HCT116 (cell line): ENCODE data around the gene FMN2. TPM values are rescaled to one million over a fixed set of nuclear protein-coding genes. Genes with fewer than 3 reads are reported as not detected.

ENCODE experiments used
- ATAC-seq: fragments of 200-7000 bp; cut with Tn5 transposase; 2 replicates; pipeline ENCODE4 v1.9.1; 2020; ENCODE audit warnings: mild to moderate bottlenecking, moderate library complexity
- BruUV-seq: library from RNA; stranded (reverse); fragments of 400-500 nt; replicated peaks from 2 replicates; lab custom pipeline; 2021; lab: Mats Ljungman, UMichigan
- CTCF ChIA-PET: fragments of 300-600 bp; sonication (Branson Sonifier 250); formaldehyde crosslinking; loops from one replicate; lab custom pipeline; 2021; ENCODE audit warnings: antibody characterized with exemption; lab: Charles Lee
- POLR2A ChIA-PET: fragments of 300-600, 350-600 bp; sonication (Branson Sonifier 250); formaldehyde crosslinking; loops from one replicate; lab custom pipeline; 2021; ENCODE audit warnings: antibody characterized with exemption; lab: Charles Lee
- RAD21 ChIA-PET, 2 experiments: fragments of 300-600 bp; sonication (Branson Sonifier 250); formaldehyde crosslinking; loops; one replicate each; lab custom pipeline; 2023; ENCODE audit warnings: low total read pairs in 2 of 2; ENCODE audit not compliant: uncharacterized antibody in 2 of 2, unreplicated experiment in 2 of 2, low non-redundant PET in 1 of 2; lab: Charles Lee
- DNase-seq: peaks from one replicate; pipeline ENCODE4 v3.0.0-alpha.2; 2010; ENCODE audit warnings: low read depth, low spot score
- H2AFZ ChIP-seq: fragments of 200-600 bp; shearing (Covaris generic), sonication (generic); 2 replicates; pipeline ENCODE4 v1.6.1; 2017; ENCODE audit warnings: low read depth, mixed run types, mixed read lengths, antibody characterized with exemption, low read length; ENCODE audit not compliant: poor library complexity, severe bottlenecking
- H3K27ac ChIP-seq: 2 replicates; pipeline ENCODE4 v1.5.1; 2012; ENCODE audit warnings: low read depth, low read length
- H3K27me3 ChIP-seq: fragments of 200-600 bp; sonication (generic); 2 replicates; pipeline ENCODE4 v1.6.1; 2016; ENCODE audit warnings: mixed run types, low read length, mixed read lengths; ENCODE audit not compliant: insufficient read depth
- H3K36me3 ChIP-seq, 2 experiments: fragments of 200-500 bp in 1 of 2; fragments of 200-600 bp in 1 of 2; sonication (Bioruptor generic) in 1 of 2; sonication (generic) in 1 of 2; 2 replicates each; pipeline versions ENCODE4 v1.5.1 to v1.6.1; 2014 to 2016; ENCODE audit warnings: low read length in 2 of 2, inconsistent platforms in 1 of 2, mixed read lengths in 1 of 2, mixed run types in 1 of 2; ENCODE audit not compliant: insufficient read depth in 2 of 2, control insufficient read depth in 1 of 2
- H3K4me1 ChIP-seq, 2 experiments: fragments of 200-600 bp in 1 of 2; sonication (generic) in 1 of 2; 2 replicates each; pipeline versions ENCODE4 v1.5.1 to v1.6.1; 2012 to 2017; ENCODE audit warnings: low read length in 2 of 2, inconsistent platforms in 1 of 2, mild to moderate bottlenecking in 1 of 2, mixed read lengths in 1 of 2, mixed run types in 1 of 2, moderate library complexity in 1 of 2; ENCODE audit not compliant: insufficient read depth in 2 of 2, control insufficient read depth in 1 of 2
- H3K4me2 ChIP-seq: fragments of 200-600 bp; sonication (generic); 2 replicates; pipeline ENCODE4 v1.6.1; 2017; ENCODE audit warnings: mixed run types, low read length, mixed read lengths
- H3K4me3 ChIP-seq, 2 experiments: fragments of 200-600 bp in 1 of 2; sonication (generic) in 1 of 2; replicated peaks in 1 of 2; 2 replicates each; pipeline ENCODE4 v1.5.1; 2011 to 2016; ENCODE audit warnings: low read length in 2 of 2, control low read depth in 1 of 2, low read depth in 1 of 2, mild to moderate bottlenecking in 1 of 2, mixed read lengths in 1 of 2, mixed run types in 1 of 2
- H3K79me2 ChIP-seq: fragments of 200-600 bp; sonication (generic); 2 replicates; pipeline ENCODE4 v1.6.1; 2017; ENCODE audit warnings: mild to moderate bottlenecking, mixed run types, low read length, moderate library complexity, mixed read lengths; ENCODE audit not compliant: insufficient read depth
- H3K9ac ChIP-seq: fragments of 200-600 bp; sonication (generic); 2 replicates; pipeline ENCODE4 v1.6.1; 2016; ENCODE audit warnings: low read length, mixed read lengths
- H3K9me2 ChIP-seq: fragments of 200-600 bp; sonication (generic), shearing (Covaris generic); 2 replicates; pipeline ENCODE4 v1.6.1; 2017; ENCODE audit warnings: mixed run types, mild to moderate bottlenecking, moderate library complexity; ENCODE audit not compliant: insufficient read depth
- H3K9me3 ChIP-seq, 2 experiments: fragments of 200-500 bp in 1 of 2; fragments of 200-600 bp in 1 of 2; sonication (Bioruptor generic) in 1 of 2; sonication (generic) in 1 of 2; 2 replicates each; pipeline ENCODE4 v1.6.1; 2014 to 2017; ENCODE audit warnings: low read length in 2 of 2, mixed read lengths in 2 of 2, inconsistent platforms in 1 of 2, low read depth in 1 of 2, mild to moderate bottlenecking in 1 of 2, mixed run types in 1 of 2, moderate library complexity in 1 of 2; ENCODE audit not compliant: control insufficient read depth in 1 of 2, insufficient read depth in 1 of 2
- H4K20me1 ChIP-seq: fragments of 200-600 bp; sonication (generic), shearing (Covaris generic); 2 replicates; pipeline ENCODE4 v1.6.1; 2017; ENCODE audit warnings: mixed run types, mild to moderate bottlenecking, moderate library complexity; ENCODE audit not compliant: insufficient read depth
- CBX3 ChIP-seq: IDR thresholded peaks from 2 replicates; pipeline ENCODE4 v1.6.1; 2012; ENCODE audit warnings: low read depth
- ELF1 ChIP-seq: IDR thresholded peaks from 2 replicates; pipeline ENCODE4 v1.6.1; 2012; ENCODE audit warnings: low read depth, borderline replicate concordance
- POLR2A ChIP-seq: IDR thresholded peaks from 2 replicates; pipeline ENCODE4 v1.7.0; 2011; ENCODE audit warnings: borderline replicate concordance; ENCODE audit not compliant: insufficient read depth, insufficient read length; ENCODE audit errors: extremely low read depth
- POLR2AphosphoS5 ChIP-seq: IDR thresholded peaks from 2 replicates; pipeline ENCODE4 v1.6.1; 2011; ENCODE audit warnings: mild to moderate bottlenecking, low read depth, low read length, moderate library complexity
- RAD21 ChIP-seq: IDR thresholded peaks from 2 replicates; pipeline ENCODE4 v1.6.1; 2012; ENCODE audit warnings: low read depth, mild to moderate bottlenecking
- SRF ChIP-seq: IDR thresholded peaks from 2 replicates; pipeline ENCODE4 v1.6.1; 2012; ENCODE audit warnings: low read depth
- TCF7L2 ChIP-seq: IDR thresholded peaks from 2 replicates; pipeline ENCODE4 v1.7.0; 2011; ENCODE audit warnings: borderline replicate concordance, inconsistent platforms; ENCODE audit not compliant: insufficient read depth, insufficient read length; ENCODE audit errors: extremely low read depth
- ZFX ChIP-seq: fragments of 450-650 bp; IDR thresholded peaks from 2 replicates; pipeline ENCODE4 v1.6.1; 2017
- intact Hi-C: fragments of 100-400 bp; cut with micrococcal nuclease; formaldehyde crosslinking; loops from 2 replicates; pipeline ENCODE4 v1.10.0; 2022
- total RNA-seq: library from RNA; stranded (reverse); gene quantifications from one replicate; pipeline ENCODE4 v1.2.1, GENCODE V29; 2021; ENCODE audit not compliant: unreplicated experiment
- TF ChIP-seq, protein P1 (sequence below): IDR thresholded peaks from 2 replicates; pipeline ENCODE4 v1.6.1; 2012; ENCODE audit warnings: low read depth
- TF ChIP-seq, protein P2 (sequence below), 3 experiments: fragments of 200-600 bp in 1 of 3; sonication (generic) in 1 of 3; IDR thresholded peaks in 2 of 3; conservative IDR thresholded peaks in 1 of 3; 2 replicates each; pipeline ENCODE4 v1.5.1; 2012 to 2017; ENCODE audit warnings: low read depth in 2 of 3, low read length in 2 of 3, antibody characterized with exemption in 1 of 3, borderline replicate concordance in 1 of 3, control low read depth in 1 of 3, mild to moderate bottlenecking in 1 of 3, mixed read lengths in 1 of 3, mixed run types in 1 of 3, moderate library complexity in 1 of 3; ENCODE audit not compliant: insufficient read depth in 1 of 3
- TF ChIP-seq, protein P3 (sequence below): IDR thresholded peaks from 2 replicates; pipeline ENCODE4 v1.6.1; 2011; ENCODE audit warnings: mild to moderate bottlenecking, low read length, moderate library complexity; ENCODE audit not compliant: insufficient replicate concordance; ENCODE audit errors: extremely low read depth

The FMN2 gene
- total RNA-seq, 1 experiment from 2014 or later: not detected

- peaks cover 7 to 19% of the 10 kb centered on the region in 2 experiments; a peak in 2 of 4 replicates for H3K9me3 ChIP-seq
- CTCF ChIA-PET: no interaction called here
- RAD21 ChIA-PET: no interaction called here
- DNase-seq: no peak
- TF ChIP-seq, protein P1, sequence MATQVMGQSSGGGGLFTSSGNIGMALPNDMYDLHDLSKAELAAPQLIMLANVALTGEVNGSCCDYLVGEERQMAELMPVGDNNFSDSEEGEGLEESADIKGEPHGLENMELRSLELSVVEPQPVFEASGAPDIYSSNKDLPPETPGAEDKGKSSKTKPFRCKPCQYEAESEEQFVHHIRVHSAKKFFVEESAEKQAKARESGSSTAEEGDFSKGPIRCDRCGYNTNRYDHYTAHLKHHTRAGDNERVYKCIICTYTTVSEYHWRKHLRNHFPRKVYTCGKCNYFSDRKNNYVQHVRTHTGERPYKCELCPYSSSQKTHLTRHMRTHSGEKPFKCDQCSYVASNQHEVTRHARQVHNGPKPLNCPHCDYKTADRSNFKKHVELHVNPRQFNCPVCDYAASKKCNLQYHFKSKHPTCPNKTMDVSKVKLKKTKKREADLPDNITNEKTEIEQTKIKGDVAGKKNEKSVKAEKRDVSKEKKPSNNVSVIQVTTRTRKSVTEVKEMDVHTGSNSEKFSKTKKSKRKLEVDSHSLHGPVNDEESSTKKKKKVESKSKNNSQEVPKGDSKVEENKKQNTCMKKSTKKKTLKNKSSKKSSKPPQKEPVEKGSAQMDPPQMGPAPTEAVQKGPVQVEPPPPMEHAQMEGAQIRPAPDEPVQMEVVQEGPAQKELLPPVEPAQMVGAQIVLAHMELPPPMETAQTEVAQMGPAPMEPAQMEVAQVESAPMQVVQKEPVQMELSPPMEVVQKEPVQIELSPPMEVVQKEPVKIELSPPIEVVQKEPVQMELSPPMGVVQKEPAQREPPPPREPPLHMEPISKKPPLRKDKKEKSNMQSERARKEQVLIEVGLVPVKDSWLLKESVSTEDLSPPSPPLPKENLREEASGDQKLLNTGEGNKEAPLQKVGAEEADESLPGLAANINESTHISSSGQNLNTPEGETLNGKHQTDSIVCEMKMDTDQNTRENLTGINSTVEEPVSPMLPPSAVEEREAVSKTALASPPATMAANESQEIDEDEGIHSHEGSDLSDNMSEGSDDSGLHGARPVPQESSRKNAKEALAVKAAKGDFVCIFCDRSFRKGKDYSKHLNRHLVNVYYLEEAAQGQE: no peak
- no peak for TF ChIP-seq ZFX
- no peak for TF ChIP-seq SRF
- no peak for TF ChIP-seq RAD21
- no peak for TF ChIP-seq POLR2AphosphoS5
- TF ChIP-seq, protein P2, sequence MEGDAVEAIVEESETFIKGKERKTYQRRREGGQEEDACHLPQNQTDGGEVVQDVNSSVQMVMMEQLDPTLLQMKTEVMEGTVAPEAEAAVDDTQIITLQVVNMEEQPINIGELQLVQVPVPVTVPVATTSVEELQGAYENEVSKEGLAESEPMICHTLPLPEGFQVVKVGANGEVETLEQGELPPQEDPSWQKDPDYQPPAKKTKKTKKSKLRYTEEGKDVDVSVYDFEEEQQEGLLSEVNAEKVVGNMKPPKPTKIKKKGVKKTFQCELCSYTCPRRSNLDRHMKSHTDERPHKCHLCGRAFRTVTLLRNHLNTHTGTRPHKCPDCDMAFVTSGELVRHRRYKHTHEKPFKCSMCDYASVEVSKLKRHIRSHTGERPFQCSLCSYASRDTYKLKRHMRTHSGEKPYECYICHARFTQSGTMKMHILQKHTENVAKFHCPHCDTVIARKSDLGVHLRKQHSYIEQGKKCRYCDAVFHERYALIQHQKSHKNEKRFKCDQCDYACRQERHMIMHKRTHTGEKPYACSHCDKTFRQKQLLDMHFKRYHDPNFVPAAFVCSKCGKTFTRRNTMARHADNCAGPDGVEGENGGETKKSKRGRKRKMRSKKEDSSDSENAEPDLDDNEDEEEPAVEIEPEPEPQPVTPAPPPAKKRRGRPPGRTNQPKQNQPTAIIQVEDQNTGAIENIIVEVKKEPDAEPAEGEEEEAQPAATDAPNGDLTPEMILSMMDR (IDR thresholded peaks at IDR 0.05 in 2 of 3, conservative IDR thresholded peaks at IDR 0.05 in 1 of 3; ENCODE audit: borderline replicate concordance in 1 of 3, insufficient read depth in 1 of 3, low read depth in 2 of 3, low read length in 2 of 3): no peak
- no peak for TF ChIP-seq ELF1
- TF ChIP-seq CBX3: no peak
- TF ChIP-seq, protein P3, sequence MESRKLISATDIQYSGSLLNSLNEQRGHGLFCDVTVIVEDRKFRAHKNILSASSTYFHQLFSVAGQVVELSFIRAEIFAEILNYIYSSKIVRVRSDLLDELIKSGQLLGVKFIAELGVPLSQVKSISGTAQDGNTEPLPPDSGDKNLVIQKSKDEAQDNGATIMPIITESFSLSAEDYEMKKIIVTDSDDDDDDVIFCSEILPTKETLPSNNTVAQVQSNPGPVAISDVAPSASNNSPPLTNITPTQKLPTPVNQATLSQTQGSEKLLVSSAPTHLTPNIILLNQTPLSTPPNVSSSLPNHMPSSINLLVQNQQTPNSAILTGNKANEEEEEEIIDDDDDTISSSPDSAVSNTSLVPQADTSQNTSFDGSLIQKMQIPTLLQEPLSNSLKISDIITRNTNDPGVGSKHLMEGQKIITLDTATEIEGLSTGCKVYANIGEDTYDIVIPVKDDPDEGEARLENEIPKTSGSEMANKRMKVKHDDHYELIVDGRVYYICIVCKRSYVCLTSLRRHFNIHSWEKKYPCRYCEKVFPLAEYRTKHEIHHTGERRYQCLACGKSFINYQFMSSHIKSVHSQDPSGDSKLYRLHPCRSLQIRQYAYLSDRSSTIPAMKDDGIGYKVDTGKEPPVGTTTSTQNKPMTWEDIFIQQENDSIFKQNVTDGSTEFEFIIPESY: no peak
- no peak for TF ChIP-seq POLR2A
- TF ChIP-seq TCF7L2: no peak
- TF ChIP-seq, all 23 proteins: peak for 0
- Histone ChIP-seq H3K4me1 (no peaks in the 10 kb centered on the region), H3K79me2 (no peaks in the 10 kb centered on the region), H3K9ac (no peak overlapping the region), H3K4me3 (no peak overlapping the region), H3K9me2 (no peaks in the 10 kb centered on the region), H3K27me3 (no peaks in the 10 kb centered on the region), H2AFZ (no peak overlapping the region), H3K4me2 (no peak overlapping the region), H3K36me3 (no peaks in the 10 kb centered on the region), H4K20me1 (no peaks in the 10 kb centered on the region), H3K27ac (no peak overlapping the region)
- POLR2A ChIA-PET: no interaction called here
- BruUV-seq: no TSS peak
- intact Hi-C loops: no loop called here
- no peak for ATAC-seq
These were observed 323.8 kb downstream of the FMN2 start for GRCh38 chr1:240415532-240415931.
